GM12878 (cell line): ENCODE measurements around the gene SCN5A. TPM values are rescaled to one million over a fixed set of nuclear protein-coding genes. Genes with fewer than 3 reads are reported as not detected.

Experiments
- ATAC-seq: fragments of 200-7000 bp; cut with Tn5 transposase; 3 replicates; pipeline ENCODE4 v1.9.1; 2020; ENCODE audit warnings: mild to moderate bottlenecking, moderate library complexity
- BruUV-seq: library from RNA; stranded (reverse); fragments of 400-500 nt; replicated peaks from 2 replicates; lab custom pipeline; 2021; lab: Mats Ljungman, UMichigan
- CTCF ChIA-PET: fragments of 300-600 bp; sonication (Branson Sonifier 250); formaldehyde crosslinking; extraction: SDS; loops from one replicate; lab custom pipeline; 2021; ENCODE audit warnings: inconsistent platforms; lab: Yijun Ruan, JAX
- POLR2A ChIA-PET: fragments of 350-600 bp; formaldehyde crosslinking; extraction: SDS; loops from one replicate; lab custom pipeline; 2021; ENCODE audit warnings: inconsistent platforms; lab: Charles Lee
- RAD21 ChIA-PET: fragments of 300-600 bp; sonication (Branson Sonifier 250); formaldehyde crosslinking; loops from one replicate; lab custom pipeline; 2023; ENCODE audit warnings: antibody characterized with exemption; ENCODE audit not compliant: unreplicated experiment; lab: Charles Lee
- SMC1A ChIA-PET: fragments of 300-600 bp; sonication (Branson Sonifier 250); formaldehyde crosslinking; loops from one replicate; lab custom pipeline; 2023; ENCODE audit not compliant: unreplicated experiment, uncharacterized antibody; lab: Charles Lee
- DNase-seq: peaks from one replicate; pipeline ENCODE4 v3.0.0-alpha.2; 2011; ENCODE audit warnings: low read depth, low spot score
- FAIRE-seq: peaks from 3 replicates; lab custom pipeline; 2011; peaks lifted over from hg19 to GRCh38; lab: Jason Lieb, UNC
- H2AFZ ChIP-seq: 2 replicates; pipeline ENCODE4 v1.6.0; 2011; ENCODE audit warnings: low read depth, low read length, control low read depth; ENCODE audit not compliant: control insufficient read depth
- H3K27ac ChIP-seq: 2 replicates; pipeline ENCODE4 v1.5.1; 2011; ENCODE audit warnings: control low read depth; ENCODE audit not compliant: control insufficient read depth, insufficient read depth
- H3K27me3 ChIP-seq, 2 experiments: replicated peaks in 1 of 2; 2 replicates each; pipeline versions ENCODE4 v1.6.0 to v1.6.1; 2011; ENCODE audit warnings: low read length in 1 of 2; ENCODE audit not compliant: control insufficient read depth in 2 of 2, insufficient read depth in 2 of 2
- H3K36me3 ChIP-seq, 2 experiments: 2 replicates each; pipeline ENCODE4 v1.5.1; 2011; ENCODE audit warnings: low read length in 1 of 2; ENCODE audit not compliant: control insufficient read depth in 2 of 2, insufficient read depth in 2 of 2
- H3K4me1 ChIP-seq: 2 replicates; pipeline ENCODE4 v1.6.1; 2011; ENCODE audit warnings: mild to moderate bottlenecking, low read length, moderate library complexity, mixed read lengths; ENCODE audit not compliant: control insufficient read depth, insufficient read depth
- H3K4me2 ChIP-seq: 2 replicates; pipeline ENCODE4 v1.6.0; 2011; ENCODE audit warnings: control low read depth; ENCODE audit not compliant: control insufficient read depth, insufficient read depth
- H3K4me3 ChIP-seq: fragments of 200-600 bp; sonication (generic); 2 replicates; pipeline ENCODE4 v1.5.1; 2016
- H3K79me2 ChIP-seq: 2 replicates; pipeline ENCODE4 v1.6.0; 2011; ENCODE audit warnings: low read length; ENCODE audit not compliant: control insufficient read depth, insufficient read depth
- H3K9ac ChIP-seq: 2 replicates; pipeline ENCODE4 v1.8.0; 2011; ENCODE audit warnings: low read length, control low read depth, mixed read lengths; ENCODE audit not compliant: control insufficient read depth, insufficient read depth
- H3K9me3 ChIP-seq: replicated peaks from 3 replicates; pipeline ENCODE4 v1.5.1; 2011; ENCODE audit warnings: mild to moderate bottlenecking, low read length; ENCODE audit not compliant: control insufficient read depth, insufficient read depth
- H4K20me1 ChIP-seq: 2 replicates; pipeline ENCODE4 v1.6.0; 2011; ENCODE audit not compliant: control insufficient read depth, insufficient read depth
- GABPA ChIP-seq: IDR thresholded peaks from 2 replicates; pipeline ENCODE4 v1.6.1; 2014; ENCODE audit warnings: antibody characterized with exemption, low read depth, mild to moderate bottlenecking, inconsistent platforms
- GATAD2B ChIP-seq: fragments of 450-650 bp; conservative IDR thresholded peaks from 2 replicates; pipeline ENCODE4 v1.6.1; 2017; ENCODE audit warnings: low read depth, mild to moderate bottlenecking, moderate library complexity
- IKZF1 ChIP-seq: fragments of 450-650 bp; conservative IDR thresholded peaks from 2 replicates; pipeline ENCODE4 v1.6.1; 2017; ENCODE audit warnings: antibody characterized with exemption, mild to moderate bottlenecking
- MAX ChIP-seq: IDR thresholded peaks from 2 replicates; pipeline ENCODE4 v1.6.1; 2012; ENCODE audit warnings: low read depth, low read length, improper control_type of control experiment
- NR2F1 ChIP-seq: fragments of 450-650 bp; conservative IDR thresholded peaks from 2 replicates; pipeline ENCODE4 v1.6.1; 2017; ENCODE audit warnings: mild to moderate bottlenecking
- POLR2AphosphoS5 ChIP-seq: IDR thresholded peaks from 2 replicates; pipeline ENCODE4 v1.6.1; 2011; ENCODE audit warnings: mild to moderate bottlenecking, low read length, inconsistent platforms
- SREBF2 ChIP-seq: IDR thresholded peaks from 2 replicates; pipeline ENCODE4 v1.6.1; 2012; ENCODE audit warnings: mild to moderate bottlenecking, low read length
- STAT3 ChIP-seq: IDR thresholded peaks from 2 replicates; pipeline ENCODE4 v1.6.1; 2011; ENCODE audit warnings: low read depth, low read length, improper control_type of control experiment
- ZBTB40 ChIP-seq: fragments of 450-650 bp; IDR thresholded peaks from 2 replicates; pipeline ENCODE4 v1.6.1; 2016; ENCODE audit warnings: mild to moderate bottlenecking, moderate library complexity, borderline replicate concordance
- ZNF24 ChIP-seq: fragments of 450-650 bp; IDR thresholded peaks from 2 replicates; pipeline ENCODE4 v1.6.1; 2017; ENCODE audit warnings: antibody characterized with exemption, mild to moderate bottlenecking
- WGBS: methylation state at CpG from one replicate; pipeline ENCODE4 v1.1.6; 2016; ENCODE audit warnings: low lambda C conversion rate; ENCODE audit not compliant: insufficient replicate concordance, insufficient coverage; ENCODE audit errors: missing lambda C conversion rate; 5-methylcytosine and 5-hydroxymethylcytosine counted together
- in situ Hi-C: fragments of 300-500 bp; cut with MboI; formaldehyde crosslinking; loops from 9 replicates; pipeline ENCODE4 v1.14.3; 2018; ENCODE audit warnings: mixed read lengths
- intact Hi-C: fragments of 100-400 bp; cut with micrococcal nuclease; formaldehyde crosslinking; loops from one replicate; pipeline ENCODE4 v1.14.2; 2022; ENCODE audit not compliant: unreplicated experiment
- polyA plus RNA-seq, 11 experiments: library from polyadenylated mRNA; depleted of rRNA in 4 of 11; unstranded in 6 of 11; stranded (reverse) in 5 of 11; fragments of >200 nt; fragmentation: Nextera tagmentation in 4 of 11; fragmentation: Illumina TruSeq in 1 of 11; extraction: Ambion mirVana in 4 of 11; extraction: Trizol in 1 of 11; gene quantifications; 1 replicate in 1 of 11; 2 replicates in 10 of 11; pipeline versions ENCODE4 v1.2.1 to v1.2.3, GENCODE V29; 2011 to 2016; ENCODE audit warnings: inconsistent platforms in 2 of 11, missing spikeins in 2 of 11, low read depth in 1 of 11
- total RNA-seq, 4 experiments: library from RNA; depleted of rRNA in 3 of 4; stranded (reverse); fragments of >200 nt in 3 of 4; fragmentation: Illumina TruSeq in 1 of 4; extraction: Trizol in 1 of 4; gene quantifications; 2 replicates each; pipeline versions ENCODE4 v1.2.1 to v1.2.3, GENCODE V29; 2013 to 2021
- TF ChIP-seq, protein P1 (sequence below): IDR thresholded peaks from 2 replicates; pipeline ENCODE4 v1.6.1; 2012; ENCODE audit warnings: low read depth, low read length, improper control_type of control experiment
- TF ChIP-seq, protein P2 (sequence below): IDR thresholded peaks from 2 replicates; pipeline ENCODE4 v1.6.1; 2011; ENCODE audit warnings: mild to moderate bottlenecking, low read depth, low read length, moderate library complexity; ENCODE audit not compliant: insufficient replicate concordance
- TF ChIP-seq, protein P3 (sequence below): IDR thresholded peaks from 2 replicates; pipeline ENCODE4 v1.6.1; 2012; ENCODE audit warnings: improper control_type of control experiment, low read depth, low read length; ENCODE audit not compliant: insufficient replicate concordance

Gene SCN5A
- total and polyA plus RNA-seq, 10 of the 15 experiments (the other 5 are each of a cell fraction or from before 2014, with no cell fraction given) = not detected

GRCh38 chr3:38558864-38559263, 90.6 kb downstream of the SCN5A start:
- H3K27me3 ChIP-seq = no peaks in the 10 kb centered on the region
- ChIA-PET POLR2A (no interaction called here), SMC1A (interaction anchor here (0.6 kb wide), 1 partner anchor 762 kb away, joined by 3 read pairs; no protein-coding TSS in a partner anchor), CTCF (interaction anchor here (0.7 to 0.9 kb wide), 3 partner anchors 93 to 1682 kb away, joined by 3 read pairs; no protein-coding TSS in a partner anchor), RAD21 (no interaction called here)
- no peak overlapping the region for H3K4me2 ChIP-seq
- DNase-seq (no peak), ATAC-seq (no peak), FAIRE-seq (no peak)
- H3K79me2 ChIP-seq = no peaks in the 10 kb centered on the region
- no peak overlapping the region for H3K4me3 ChIP-seq
- no peaks in the 10 kb centered on the region for H3K36me3 ChIP-seq
- intact Hi-C loops = no loop called here
- H3K9me3 ChIP-seq = no peaks in the 10 kb centered on the region; the same call in 2 of the 3 replicates
- BruUV-seq = no TSS peak
- no peak overlapping the region for H3K27ac ChIP-seq
- no peak overlapping the region for H3K9ac ChIP-seq
- no peaks in the 10 kb centered on the region for H3K4me1 ChIP-seq
- 0% methylated on average over 1 of the region's 1 CpG for WGBS
- in situ Hi-C loops = no loop called here
- H4K20me1 ChIP-seq = no peaks in the 10 kb centered on the region
- no peak overlapping the region for H2AFZ ChIP-seq
- no peak for TF ChIP-seq NR2F1
- TF ChIP-seq SREBF2 = no peak
- no peak for TF ChIP-seq ZNF24
- TF ChIP-seq POLR2AphosphoS5 = no peak
- TF ChIP-seq MAX = no peak
- TF ChIP-seq, protein P1, sequence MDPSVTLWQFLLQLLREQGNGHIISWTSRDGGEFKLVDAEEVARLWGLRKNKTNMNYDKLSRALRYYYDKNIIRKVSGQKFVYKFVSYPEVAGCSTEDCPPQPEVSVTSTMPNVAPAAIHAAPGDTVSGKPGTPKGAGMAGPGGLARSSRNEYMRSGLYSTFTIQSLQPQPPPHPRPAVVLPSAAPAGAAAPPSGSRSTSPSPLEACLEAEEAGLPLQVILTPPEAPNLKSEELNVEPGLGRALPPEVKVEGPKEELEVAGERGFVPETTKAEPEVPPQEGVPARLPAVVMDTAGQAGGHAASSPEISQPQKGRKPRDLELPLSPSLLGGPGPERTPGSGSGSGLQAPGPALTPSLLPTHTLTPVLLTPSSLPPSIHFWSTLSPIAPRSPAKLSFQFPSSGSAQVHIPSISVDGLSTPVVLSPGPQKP = no peak
- no peak for TF ChIP-seq GABPA
- no peak for TF ChIP-seq ZBTB40
- TF ChIP-seq, protein P2, sequence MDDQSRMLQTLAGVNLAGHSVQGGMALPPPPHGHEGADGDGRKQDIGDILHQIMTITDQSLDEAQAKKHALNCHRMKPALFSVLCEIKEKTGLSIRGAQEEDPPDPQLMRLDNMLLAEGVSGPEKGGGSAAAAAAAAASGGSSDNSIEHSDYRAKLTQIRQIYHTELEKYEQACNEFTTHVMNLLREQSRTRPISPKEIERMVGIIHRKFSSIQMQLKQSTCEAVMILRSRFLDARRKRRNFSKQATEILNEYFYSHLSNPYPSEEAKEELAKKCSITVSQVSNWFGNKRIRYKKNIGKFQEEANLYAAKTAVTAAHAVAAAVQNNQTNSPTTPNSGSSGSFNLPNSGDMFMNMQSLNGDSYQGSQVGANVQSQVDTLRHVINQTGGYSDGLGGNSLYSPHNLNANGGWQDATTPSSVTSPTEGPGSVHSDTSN = no peak
- no peak for TF ChIP-seq STAT3
- no peak for TF ChIP-seq IKZF1
- TF ChIP-seq, protein P3, sequence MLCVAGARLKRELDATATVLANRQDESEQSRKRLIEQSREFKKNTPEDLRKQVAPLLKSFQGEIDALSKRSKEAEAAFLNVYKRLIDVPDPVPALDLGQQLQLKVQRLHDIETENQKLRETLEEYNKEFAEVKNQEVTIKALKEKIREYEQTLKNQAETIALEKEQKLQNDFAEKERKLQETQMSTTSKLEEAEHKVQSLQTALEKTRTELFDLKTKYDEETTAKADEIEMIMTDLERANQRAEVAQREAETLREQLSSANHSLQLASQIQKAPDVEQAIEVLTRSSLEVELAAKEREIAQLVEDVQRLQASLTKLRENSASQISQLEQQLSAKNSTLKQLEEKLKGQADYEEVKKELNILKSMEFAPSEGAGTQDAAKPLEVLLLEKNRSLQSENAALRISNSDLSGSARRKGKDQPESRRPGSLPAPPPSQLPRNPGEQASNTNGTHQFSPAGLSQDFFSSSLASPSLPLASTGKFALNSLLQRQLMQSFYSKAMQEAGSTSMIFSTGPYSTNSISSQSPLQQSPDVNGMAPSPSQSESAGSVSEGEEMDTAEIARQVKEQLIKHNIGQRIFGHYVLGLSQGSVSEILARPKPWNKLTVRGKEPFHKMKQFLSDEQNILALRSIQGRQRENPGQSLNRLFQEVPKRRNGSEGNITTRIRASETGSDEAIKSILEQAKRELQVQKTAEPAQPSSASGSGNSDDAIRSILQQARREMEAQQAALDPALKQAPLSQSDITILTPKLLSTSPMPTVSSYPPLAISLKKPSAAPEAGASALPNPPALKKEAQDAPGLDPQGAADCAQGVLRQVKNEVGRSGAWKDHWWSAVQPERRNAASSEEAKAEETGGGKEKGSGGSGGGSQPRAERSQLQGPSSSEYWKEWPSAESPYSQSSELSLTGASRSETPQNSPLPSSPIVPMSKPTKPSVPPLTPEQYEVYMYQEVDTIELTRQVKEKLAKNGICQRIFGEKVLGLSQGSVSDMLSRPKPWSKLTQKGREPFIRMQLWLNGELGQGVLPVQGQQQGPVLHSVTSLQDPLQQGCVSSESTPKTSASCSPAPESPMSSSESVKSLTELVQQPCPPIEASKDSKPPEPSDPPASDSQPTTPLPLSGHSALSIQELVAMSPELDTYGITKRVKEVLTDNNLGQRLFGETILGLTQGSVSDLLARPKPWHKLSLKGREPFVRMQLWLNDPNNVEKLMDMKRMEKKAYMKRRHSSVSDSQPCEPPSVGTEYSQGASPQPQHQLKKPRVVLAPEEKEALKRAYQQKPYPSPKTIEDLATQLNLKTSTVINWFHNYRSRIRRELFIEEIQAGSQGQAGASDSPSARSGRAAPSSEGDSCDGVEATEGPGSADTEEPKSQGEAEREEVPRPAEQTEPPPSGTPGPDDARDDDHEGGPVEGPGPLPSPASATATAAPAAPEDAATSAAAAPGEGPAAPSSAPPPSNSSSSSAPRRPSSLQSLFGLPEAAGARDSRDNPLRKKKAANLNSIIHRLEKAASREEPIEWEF = no peak
- no peak for TF ChIP-seq GATAD2B
